Effector CD8-positive, alpha-beta T cell (primary cell): Measurements from ENCODE around the gene FLT3LG.

Experiments used
- DNase-seq: peaks from one replicate; lab custom pipeline; 2025; lab: John Stamatoyannopoulos, UW

The FLT3LG gene

DNA sequence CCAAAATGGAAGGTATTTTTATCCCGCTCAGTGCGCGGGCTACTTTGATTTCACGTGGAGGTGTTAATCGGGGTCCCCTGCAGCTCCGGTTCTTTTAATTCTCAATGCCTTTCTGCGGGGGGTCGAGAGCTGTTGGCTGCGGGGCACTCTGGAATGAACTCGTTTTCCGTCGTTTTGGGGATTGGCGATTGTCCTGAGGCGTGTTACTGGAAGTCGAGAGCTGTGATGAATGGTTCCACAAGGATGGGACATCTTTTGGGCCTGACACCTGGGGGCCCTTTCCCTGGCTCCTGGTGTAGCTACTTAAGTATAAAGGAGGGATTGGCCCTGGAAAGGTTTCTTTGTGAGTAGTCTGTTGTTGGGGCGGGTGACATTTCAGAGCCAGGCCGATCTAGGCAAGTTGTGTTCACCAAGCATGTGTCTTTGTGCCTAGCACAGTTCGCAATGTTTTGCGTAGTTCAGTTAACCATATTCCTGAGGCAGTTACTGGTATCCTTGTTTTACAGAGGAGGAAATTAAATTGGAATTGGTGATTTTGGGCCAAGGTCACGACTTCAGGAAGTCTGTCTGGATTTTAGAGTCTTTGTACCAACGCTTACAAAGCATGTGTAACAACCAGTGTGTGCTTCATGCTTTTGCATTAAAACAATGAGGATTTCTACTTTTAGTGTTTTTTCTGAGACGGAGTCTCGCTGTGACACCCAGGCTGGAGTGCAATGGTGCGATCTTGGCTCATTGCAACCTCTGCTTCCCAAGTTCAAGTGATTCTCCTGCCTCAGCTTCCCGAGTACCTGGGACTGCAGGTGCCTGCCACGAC, 14.2 kb downstream of the FLT3LG start:
- no peak for DNase-seq

DNA sequence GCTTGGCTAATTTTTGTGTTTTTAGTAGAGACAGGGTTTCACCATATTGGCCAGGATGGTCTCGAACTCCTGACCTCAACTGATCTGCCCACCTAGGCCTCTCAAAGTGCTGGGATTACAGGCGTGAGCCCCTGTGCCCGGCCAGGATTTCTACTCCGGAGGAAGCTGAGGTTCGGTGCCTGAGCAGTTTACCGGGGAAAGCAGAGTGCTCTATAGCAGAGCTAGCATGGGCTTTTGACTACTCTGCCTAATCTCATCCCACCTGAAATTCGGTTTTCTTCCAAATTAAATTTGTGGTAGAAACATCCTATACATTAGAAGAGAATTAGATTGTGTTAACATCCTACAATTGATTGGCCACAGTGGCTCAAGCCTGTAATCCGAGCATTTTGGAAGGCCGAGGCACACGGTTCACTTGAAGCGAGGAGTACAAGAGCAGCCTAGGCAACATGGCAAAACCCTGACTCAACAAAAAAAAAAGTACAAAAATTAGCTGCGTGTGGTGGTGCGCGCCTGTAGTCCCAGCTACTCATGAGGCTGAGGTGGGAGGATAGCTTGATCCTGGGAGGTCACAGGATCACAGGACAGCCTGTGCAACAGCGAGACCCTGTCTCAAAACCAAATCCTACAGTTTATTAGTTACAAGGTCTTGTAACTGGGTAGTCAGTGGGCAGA, 15.0 kb downstream of the FLT3LG start:
- no peak for DNase-seq

DNA sequence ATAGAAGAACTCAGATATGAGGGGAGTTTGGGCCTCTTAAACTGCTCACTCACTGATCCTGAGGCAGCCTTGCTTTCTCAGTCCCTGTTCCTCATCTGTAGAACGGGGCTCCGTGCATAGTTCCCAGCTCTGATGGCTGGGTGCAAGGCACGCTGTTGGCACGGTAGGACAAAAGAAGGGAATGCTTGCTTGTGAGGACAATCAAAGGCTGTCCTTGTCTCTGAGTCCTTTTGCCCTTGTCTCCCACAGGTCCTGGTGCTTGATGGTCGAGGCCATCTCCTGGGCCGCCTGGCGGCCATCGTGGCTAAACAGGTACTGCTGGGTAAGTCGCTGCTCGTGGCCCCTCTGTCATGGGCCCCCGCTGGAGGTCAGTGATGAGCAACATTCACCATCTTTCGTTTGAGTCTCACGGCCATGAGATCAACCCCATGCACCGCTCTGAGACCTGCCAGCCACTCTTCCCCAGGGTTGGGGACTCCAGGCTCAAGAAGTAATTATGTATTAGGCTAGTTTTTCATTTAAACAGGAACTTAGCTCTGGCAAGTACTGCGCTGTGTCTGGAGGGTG, 15.7 kb downstream of the FLT3LG start:
- no peak for DNase-seq

DNA sequence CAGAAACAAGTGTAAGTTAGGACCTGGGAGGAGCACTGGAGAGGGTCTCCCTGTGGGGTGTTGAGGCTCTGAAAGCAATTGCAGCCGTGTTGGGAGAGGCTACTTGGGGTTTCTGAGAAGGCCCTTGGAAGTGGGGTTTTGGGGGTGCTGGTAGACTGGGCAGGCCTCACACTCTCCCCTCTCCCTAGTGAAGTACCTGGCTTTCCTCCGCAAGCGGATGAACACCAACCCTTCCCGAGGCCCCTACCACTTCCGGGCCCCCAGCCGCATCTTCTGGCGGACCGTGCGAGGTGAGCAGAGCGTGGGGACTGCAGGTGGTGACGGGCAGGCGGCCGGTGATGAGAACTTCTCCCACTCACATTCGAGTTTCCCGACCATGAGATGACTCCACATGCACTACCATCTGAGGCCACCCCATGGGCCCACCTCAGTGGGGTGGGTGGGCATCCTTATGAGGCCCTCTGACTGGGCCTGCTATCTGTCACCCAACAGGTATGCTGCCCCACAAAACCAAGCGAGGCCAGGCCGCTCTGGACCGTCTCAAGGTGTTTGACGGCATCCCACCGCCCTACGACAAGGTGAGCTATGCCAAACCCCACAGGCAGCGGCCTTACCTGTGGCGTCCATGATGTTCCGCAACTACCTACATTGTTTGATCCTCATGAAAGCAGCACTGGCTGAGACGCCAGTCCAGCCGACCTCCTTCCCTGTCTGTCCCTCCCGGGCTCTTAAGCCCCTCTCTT, 16.4 kb downstream of the FLT3LG start:
- DNase-seq, result no peak

DNA sequence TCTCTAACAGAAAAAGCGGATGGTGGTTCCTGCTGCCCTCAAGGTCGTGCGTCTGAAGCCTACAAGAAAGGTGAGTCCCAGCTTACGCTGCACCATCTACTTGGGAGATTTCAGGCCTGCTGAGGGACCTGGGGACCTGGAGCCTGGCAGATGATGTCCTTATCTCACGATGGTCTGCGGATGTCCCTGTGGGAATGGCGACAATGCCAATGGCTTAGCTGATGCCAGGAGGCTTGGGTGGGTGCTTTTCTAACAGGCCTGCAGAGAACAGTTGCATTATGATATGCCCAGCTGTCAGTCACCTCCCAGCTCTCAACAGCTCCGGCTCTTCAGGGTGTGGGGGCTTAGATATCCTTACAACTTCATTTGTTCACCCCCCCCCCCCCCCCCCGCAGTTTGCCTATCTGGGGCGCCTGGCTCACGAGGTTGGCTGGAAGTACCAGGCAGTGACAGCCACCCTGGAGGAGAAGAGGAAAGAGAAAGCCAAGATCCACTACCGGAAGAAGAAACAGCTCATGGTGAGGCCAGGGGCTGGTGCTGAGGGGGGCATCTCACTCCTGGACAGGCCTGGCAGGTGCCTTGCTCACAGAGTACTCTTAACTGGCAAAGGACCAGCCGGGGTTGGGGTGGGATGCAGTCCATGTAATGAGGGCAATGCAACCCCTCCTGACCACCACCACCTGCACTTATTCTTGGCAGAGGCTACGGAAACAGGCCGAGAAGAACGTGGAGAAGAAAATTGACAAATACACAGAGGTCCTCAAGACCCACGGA, 17.2 kb downstream of the FLT3LG start:
- DNase-seq, result no peak

DNA sequence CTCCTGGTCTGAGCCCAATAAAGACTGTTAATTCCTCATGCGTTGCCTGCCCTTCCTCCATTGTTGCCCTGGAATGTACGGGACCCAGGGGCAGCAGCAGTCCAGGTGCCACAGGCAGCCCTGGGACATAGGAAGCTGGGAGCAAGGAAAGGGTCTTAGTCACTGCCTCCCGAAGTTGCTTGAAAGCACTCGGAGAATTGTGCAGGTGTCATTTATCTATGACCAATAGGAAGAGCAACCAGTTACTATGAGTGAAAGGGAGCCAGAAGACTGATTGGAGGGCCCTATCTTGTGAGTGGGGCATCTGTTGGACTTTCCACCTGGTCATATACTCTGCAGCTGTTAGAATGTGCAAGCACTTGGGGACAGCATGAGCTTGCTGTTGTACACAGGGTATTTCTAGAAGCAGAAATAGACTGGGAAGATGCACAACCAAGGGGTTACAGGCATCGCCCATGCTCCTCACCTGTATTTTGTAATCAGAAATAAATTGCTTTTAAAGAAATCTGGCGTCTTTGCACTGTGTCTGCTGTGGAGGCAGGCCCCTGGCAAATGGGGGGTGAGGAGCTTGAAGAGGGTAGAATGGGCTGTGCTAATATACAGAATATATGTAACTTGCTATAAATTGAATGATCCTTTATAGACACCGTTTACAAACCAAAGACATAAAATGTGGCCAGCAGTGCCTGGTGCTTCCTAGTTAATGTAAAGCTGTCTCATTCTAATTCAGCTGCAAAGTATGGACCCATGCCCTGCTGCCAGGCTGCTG, 18.0 kb downstream of the FLT3LG start:
- DNase-seq, result no peak

DNA sequence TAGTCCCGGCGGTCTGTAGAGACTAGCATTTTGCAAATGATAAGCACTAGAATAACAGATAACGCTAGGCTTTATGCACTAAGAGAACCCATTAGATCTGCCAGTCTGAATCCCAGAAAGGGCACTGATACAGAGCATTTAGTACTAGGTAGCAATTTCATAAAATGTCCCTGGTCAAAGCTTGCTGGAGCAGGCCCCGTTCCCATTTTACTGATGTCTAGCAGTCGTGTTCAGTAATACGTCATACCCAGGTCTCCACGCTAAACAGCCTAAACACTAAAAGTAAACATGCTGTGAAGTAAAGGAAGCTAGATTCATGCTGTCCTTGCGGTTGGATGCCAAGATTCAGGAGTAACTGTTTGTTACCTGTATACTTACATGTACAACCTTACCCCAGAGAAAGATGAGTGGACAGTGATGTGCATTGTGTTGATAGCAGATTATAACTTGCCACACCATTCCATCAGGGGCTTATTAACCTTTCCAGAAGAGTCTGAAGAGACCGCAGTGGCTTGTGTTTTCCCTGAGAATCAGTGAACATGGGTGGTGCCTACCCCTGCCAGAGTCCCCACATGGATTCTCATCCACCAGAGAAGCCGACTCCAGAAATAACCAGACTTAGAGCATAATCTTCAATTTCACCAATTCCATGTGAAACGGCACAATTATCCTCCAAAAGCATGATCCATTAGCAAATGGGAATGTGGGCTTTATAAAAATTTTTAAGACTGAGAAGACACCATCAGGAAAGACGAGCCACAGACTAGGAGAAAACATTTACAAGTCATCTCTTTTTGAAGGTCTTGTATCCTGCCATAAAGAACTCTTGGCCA, 18.8 kb downstream of the FLT3LG start:
- no peak for DNase-seq

DNA sequence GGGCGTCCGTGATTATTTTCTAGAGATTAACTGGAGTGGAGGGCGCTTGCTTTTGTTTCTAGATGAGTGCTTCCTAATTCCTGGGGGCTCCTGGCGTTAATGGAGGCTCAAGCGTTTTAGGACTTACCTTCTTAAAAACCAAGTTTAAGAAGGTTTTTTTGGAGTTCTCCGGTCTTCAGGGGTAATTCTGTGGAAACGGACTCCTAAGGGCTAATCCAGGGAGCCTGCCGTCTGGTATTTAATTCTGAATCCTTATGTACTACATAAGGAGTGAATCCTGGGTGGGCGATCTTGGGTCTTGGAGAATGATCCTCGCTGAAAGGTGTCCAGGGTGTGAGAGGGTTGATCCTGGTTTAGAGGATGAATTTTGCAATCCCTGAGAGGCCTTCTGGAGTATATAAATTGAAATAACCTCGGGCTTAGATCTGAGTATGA, 22.6 kb downstream of the FLT3LG start:
- no peak for DNase-seq

DNA sequence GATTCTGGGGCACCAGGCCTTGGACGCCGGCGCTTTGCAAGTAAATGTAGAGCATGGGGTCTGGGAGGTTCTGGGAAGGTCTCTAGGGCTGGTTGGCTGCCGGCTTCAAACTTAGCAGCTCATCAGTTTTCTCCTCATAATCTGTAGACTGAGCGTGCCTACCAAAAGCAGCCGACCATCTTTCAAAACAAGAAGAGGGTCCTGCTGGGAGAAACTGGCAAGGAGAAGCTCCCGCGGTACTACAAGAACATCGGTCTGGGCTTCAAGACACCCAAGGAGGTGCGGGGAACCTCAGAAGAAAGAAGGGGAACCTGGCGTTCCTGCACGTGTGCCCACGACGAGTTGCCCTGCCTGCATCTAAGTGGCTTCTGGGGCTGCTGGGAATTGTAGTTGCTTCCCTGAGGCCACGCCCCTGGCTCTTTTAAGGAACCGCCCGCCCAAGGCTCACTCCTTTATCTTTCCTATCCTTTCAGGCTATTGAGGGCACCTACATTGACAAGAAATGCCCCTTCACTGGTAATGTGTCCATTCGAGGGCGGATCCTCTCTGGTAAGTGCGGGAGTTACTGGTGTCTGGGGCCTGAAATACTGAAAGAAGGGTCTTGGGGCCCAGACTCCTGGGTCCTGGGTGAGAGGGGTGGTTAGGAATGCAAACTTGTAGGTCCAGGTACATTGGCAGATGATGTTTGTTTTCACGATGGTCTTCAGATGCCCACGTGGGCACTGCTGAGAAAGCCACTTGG, 23.2 kb downstream of the FLT3LG start:
- peak; percentile 59 for DNase-seq

DNA sequence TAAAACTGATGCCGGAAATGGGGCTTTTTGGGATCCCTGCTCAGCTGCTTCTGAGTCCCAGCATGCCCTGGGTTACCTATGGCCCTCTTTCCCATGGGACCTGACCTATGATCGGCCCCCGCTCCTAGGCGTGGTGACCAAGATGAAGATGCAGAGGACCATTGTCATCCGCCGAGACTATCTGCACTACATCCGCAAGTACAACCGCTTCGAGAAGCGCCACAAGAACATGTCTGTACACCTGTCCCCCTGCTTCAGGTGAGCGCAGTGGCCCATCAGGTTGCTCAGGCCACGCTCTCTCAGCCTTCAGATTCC, 23.7 kb downstream of the FLT3LG start:
- DNase-seq, result no peak

DNA sequence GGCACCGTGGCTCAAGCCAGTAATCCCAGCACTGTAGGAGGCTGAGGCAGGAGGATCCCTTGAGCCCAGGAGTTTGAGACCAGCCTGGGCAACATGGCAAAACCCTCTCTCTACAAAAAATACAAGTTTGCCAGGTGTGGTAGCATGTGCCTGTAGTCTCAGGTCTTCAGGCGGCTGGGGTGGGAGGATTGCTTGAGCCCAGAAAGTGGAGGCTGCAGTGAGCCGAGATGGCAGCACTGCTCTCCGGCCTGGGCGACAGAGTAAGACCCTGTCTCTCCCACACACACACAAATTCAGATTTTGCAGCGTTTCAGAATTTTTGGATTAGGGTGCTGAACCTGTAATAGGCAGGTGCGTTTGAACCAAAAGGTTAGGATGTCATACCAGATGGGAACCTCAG, 24.5 kb downstream of the FLT3LG start:
- no peak for DNase-seq

DNA sequence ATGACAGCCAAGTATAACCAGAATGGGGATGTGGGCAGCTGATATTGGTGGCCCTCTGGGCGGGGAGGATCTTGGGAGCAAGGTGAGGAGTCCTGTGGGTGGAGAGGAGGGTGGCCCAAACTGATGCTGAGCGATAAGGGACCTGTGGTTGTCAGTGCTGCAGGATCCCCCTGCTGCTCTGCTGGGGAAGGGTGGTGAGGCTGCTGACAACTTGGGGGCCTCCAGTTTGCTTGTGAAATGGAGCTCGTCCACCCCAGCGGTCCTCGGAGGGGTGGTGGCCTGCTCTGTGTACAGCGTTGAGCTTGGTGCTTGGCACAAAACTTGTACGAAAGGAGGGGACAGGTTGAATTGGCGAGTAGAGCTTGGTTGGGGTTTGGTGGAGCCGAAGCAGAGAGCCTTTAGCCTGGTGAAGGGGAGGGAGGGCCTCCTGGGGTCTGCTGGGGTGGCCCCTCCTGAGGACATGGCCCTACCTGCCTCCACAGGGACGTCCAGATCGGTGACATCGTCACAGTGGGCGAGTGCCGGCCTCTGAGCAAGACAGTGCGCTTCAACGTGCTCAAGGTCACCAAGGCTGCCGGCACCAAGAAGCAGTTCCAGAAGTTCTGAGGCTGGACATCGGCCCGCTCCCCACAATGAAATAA, 25.1 kb downstream of the FLT3LG start:
- no peak for DNase-seq

DNA sequence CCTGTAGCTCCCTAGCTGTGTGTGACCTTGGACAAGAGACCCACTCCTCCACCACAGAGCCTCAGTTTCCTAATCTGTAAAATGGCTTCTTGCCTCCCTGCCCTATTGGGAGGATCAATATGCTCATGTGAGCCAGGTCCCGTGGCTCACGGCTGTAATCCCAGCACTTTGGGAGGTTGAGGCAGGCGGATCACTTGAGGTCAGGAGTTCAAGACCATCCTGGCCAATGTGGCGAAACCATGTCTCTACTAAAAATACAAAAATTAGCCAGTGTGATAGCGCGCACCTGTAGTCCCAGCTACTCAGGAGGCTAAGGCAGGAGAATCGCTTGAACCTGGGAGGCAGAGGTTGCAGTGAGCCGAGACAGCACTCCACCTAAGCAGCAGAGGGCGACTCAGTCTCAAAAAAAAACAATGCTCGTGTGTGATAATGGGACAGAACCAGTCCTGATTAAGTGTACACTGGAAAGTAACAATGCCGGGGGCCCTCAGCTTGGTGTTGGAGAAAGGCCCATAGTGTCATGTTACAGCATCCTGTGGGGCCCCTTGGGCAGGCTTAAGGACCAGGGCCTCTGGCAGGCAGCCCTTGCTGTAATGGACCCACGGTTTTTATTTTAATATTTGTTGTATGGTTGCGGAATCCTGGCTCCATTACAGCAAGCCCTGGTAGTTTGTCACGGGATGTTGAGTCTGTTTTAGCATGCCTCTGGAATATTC, 29.0 kb downstream of the FLT3LG start:
- DNase-seq, result no peak

DNA sequence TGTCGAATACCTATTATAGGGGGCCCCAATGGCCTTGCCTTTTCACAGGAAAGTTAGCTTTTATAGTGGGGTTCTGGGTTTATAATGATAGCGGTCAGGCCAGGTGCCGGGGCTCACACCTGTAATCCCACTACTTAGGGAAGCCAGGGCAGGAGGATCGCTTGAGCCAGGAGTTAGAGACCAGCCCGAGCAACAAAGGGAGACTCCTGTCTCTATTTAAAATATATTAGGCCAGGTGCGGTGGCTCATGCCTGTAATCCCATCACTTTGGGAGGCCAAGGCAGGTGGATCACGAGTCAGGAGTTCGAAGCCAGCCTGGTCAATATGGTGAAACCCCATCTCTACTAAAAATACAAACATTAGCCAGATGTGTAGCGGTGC, 29.6 kb downstream of the FLT3LG start:
- no peak for DNase-seq

DNA sequence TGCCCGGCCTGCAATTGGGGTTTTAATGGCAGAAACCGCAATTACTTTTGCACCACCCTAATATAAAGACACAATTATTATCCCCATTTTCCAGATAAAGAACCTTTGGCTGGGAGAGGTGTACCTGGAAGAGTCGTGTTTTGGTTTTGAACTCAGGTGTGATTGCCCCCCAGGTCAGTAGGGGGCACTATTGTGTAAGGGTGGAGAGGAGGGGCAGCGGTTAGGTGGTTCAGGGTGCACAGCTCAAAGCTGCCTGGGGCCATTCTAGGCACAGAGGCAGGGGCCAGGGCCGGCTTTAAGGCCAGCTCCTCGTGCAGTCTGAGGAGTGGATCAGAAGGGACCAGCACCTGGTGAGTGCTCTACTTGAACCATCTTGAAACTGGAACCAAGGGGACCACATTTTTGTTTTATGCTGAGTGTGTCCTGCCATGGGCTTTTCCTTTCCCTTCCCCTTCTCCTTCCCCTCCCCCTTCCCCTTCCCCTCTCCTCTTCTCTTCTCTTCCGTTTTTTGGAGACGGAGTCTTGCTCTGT, 32.6 kb downstream of the FLT3LG start:
- peak; percentile 68 for DNase-seq

DNA sequence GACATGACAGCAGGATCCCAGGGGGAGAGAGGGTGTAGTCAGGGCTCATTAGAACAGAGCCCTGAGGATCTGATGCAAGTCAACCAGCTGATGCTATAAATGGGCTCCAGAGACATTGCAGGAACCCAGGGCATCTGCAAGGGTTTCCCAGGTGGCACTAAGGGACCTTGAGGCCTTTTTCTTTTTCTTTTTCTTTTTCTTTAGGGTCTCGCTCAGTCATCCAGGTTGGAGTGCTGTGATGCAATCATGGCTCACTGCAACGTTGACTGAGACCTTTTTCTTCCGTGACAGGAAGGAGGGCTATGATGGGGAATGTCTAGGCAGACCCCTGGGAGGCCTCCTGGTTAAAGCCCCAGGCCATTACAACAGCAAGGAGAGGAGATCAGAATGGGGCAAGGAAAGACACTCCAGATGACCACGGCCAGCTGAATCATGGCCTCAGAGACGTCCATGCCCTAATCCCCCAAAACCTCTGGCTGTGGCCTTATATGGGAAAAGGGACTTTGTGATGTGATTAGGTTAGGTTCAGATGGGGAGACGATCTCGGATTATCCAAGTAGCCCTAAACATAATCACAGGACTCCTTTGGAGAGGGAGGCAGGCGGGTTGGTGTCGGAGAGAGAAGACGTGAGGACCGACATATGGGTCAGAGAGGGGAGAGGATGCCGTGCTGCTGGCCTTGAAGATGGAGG, 33.9 kb downstream of the FLT3LG start:
- DNase-seq, result no peak

DNA sequence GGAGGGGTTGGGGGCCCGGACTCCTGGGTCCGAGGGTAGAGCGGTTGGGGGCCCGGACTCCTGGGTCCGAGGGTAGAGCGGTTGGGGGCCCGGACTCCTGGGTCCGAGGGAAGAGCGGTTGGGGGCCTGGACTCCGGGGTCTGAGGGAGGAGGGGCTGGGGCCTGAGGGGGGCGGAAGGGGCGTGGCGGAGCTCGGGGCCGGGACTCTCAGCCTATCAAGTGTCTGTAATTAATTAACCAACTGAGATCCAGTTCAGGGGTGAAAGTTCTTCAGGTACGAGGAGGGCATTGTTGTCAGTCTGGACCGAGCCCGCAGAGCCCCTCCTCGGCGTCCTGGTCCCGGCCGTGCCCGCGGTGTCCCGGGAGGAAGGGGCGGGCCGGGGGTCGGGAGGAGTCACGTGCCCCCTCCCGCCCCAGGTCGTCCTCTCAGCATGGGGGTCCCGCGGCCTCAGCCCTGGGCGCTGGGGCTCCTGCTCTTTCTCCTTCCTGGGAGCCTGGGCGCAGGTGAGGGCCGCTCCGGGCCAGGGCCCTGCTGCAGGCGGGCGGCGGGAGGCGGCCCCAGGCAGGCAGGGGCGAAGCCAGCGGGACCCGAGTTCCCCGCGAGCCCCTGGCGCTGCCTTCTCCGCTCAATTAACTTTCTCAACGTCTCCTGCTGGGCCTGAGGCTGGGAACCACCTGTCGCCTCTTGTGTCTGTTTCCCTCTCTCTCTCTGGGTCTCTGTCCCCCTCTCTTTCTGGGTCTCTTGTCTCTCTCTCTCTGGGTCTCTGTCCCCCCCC, 39.1 kb downstream of the FLT3LG start:
- no peak for DNase-seq
